PC-3 (cell line): Measurements from ENCODE around the gene TPST2.

Experiments used
- EZH2 ChIP-seq: fragments of 300-600 bp; sonication (generic); IDR thresholded peaks from one replicate; pipeline ENCODE4 v1.6.1; 2017; ENCODE audit warnings: antibody characterized with exemption, mild to moderate bottlenecking, low read length; ENCODE audit not compliant: unreplicated experiment
- EZH2phosphoT487 ChIP-seq: fragments of 300-600 bp; sonication (generic); IDR thresholded peaks from 2 replicates; pipeline ENCODE4 v1.6.1; 2018; ENCODE audit warnings: mild to moderate bottlenecking, antibody characterized with exemption, low read length, borderline replicate concordance
- TF ChIP-seq, protein P1 (sequence below): fragments of 300-600 bp; sonication (generic); conservative IDR thresholded peaks from 2 replicates; pipeline ENCODE4 v1.5.1; 2017; ENCODE audit warnings: antibody characterized with exemption, low read depth, mild to moderate bottlenecking, low read length

DNA sequence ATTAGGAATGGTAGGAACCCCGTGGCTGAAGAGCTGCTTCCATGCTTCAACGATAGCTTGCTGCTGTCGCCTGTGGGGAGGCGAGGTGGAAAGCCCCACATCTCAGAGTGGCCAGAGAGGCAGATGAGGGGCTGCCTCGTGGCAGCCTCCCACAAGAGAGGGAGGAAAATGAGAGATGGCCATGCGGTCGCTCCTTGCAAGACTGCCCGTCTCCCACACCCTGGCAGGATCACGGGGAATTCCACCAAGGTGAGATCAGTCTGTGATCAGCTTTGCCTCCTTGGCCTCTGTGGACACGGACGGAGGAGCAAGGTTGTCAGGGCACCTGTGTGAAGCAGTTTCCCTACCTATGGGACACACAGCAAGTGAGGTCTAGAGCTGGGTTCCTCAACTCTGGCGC is 34.9 kb upstream of the TPST2 start:
- no peak for TF ChIP-seq EZH2
- TF ChIP-seq, protein P1, sequence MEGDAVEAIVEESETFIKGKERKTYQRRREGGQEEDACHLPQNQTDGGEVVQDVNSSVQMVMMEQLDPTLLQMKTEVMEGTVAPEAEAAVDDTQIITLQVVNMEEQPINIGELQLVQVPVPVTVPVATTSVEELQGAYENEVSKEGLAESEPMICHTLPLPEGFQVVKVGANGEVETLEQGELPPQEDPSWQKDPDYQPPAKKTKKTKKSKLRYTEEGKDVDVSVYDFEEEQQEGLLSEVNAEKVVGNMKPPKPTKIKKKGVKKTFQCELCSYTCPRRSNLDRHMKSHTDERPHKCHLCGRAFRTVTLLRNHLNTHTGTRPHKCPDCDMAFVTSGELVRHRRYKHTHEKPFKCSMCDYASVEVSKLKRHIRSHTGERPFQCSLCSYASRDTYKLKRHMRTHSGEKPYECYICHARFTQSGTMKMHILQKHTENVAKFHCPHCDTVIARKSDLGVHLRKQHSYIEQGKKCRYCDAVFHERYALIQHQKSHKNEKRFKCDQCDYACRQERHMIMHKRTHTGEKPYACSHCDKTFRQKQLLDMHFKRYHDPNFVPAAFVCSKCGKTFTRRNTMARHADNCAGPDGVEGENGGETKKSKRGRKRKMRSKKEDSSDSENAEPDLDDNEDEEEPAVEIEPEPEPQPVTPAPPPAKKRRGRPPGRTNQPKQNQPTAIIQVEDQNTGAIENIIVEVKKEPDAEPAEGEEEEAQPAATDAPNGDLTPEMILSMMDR, result no peak
- no peak for TF ChIP-seq EZH2phosphoT487
